Stomach smooth muscle (tissue), 2 donors: ENCODE measurements around the gene ALKAL2.

Experiments
- H3K27ac ChIP-seq: one replicate; pipeline ENCODE4 v1.7.0; 2013; ENCODE audit warnings: mild to moderate bottlenecking, low read length, inconsistent platforms
- H3K27me3 ChIP-seq, 2 donors: one replicate each; pipeline ENCODE4 v1.7.0; 2013; ENCODE audit warnings: low read length in 2 of 2; ENCODE audit not compliant: insufficient read depth in 2 of 2, control insufficient read depth in 1 of 2
- H3K36me3 ChIP-seq, 2 donors: one replicate each; pipeline ENCODE4 v1.7.0; 2013; ENCODE audit warnings: low read length in 2 of 2; ENCODE audit not compliant: control insufficient read depth in 2 of 2, insufficient read depth in 2 of 2
- H3K4me1 ChIP-seq: one replicate; pipeline ENCODE4 v1.7.0; 2013; ENCODE audit warnings: low read length; ENCODE audit not compliant: control insufficient read depth, insufficient read depth
- H3K4me3 ChIP-seq, 2 donors: one replicate each; pipeline ENCODE4 v1.7.0; 2013; ENCODE audit warnings: low read length in 2 of 2
- H3K9ac ChIP-seq, 2 donors: one replicate each; pipeline ENCODE4 v1.7.0; 2013; ENCODE audit warnings: low read length in 2 of 2, mild to moderate bottlenecking in 1 of 2
- H3K9me3 ChIP-seq, 2 donors: one replicate each; pipeline ENCODE4 v1.7.0; 2013; ENCODE audit warnings: low read length in 2 of 2; ENCODE audit not compliant: control insufficient read depth in 2 of 2
- donor health status: healthy.
- donor health status: Pancreatic carcinoma.

ALKAL2 gene

GRCh38 chr2:259789-260331 lies 28.0 kb downstream of the ALKAL2 start:
- H3K4me3 ChIP-seq = no peak overlapping the region
- no peak overlapping the region for H3K27ac ChIP-seq

GRCh38 chr2:258933-259332 lies 29.0 kb downstream of the ALKAL2 start:
- no peak overlapping the region for H3K27ac ChIP-seq
- no peak overlapping the region for H3K4me3 ChIP-seq
- H3K4me1 ChIP-seq = peaks cover 8% of the 10 kb centered on the region

More at GRCh38 chr2:259789-260331, 28.0 kb downstream of the ALKAL2 start:
- H3K4me1 ChIP-seq = peaks cover 9% of the 10 kb centered on the region
- H3K27me3 ChIP-seq = no peaks in the 10 kb centered on the region
- H3K36me3 ChIP-seq = peaks cover 0 to 2% of the 10 kb centered on the region in 2 donors
- peaks cover 2 to 7% of the 10 kb centered on the region in 2 donors for H3K9me3 ChIP-seq
- H3K9ac ChIP-seq = no peak overlapping the region

GRCh38 chr2:257842-258241 lies 30.0 kb downstream of the ALKAL2 start:
- H3K9ac ChIP-seq = no peak overlapping the region
- H3K36me3 ChIP-seq = peaks cover 0 to 2% of the 10 kb centered on the region in 2 donors
- H3K4me1 ChIP-seq = no peaks in the 10 kb centered on the region

More at GRCh38 chr2:258933-259332, 29.0 kb downstream of the ALKAL2 start:
- H3K9me3 ChIP-seq = peaks cover 2 to 7% of the 10 kb centered on the region in 2 donors
- H3K27me3 ChIP-seq = no peaks in the 10 kb centered on the region
- H3K36me3 ChIP-seq = peaks cover 0 to 2% of the 10 kb centered on the region in 2 donors
- H3K9ac ChIP-seq = no peak overlapping the region

GRCh38 chr2:257429-257828 lies 30.5 kb downstream of the ALKAL2 start:
- Histone ChIP-seq H3K9me3 (peaks cover 2 to 7% of the 10 kb centered on the region in 2 donors), H3K4me1 (no peaks in the 10 kb centered on the region), H3K27ac (no peak overlapping the region), H3K27me3 (no peaks in the 10 kb centered on the region), H3K9ac (no peak overlapping the region), H3K36me3 (peaks cover 0 to 2% of the 10 kb centered on the region in 2 donors), H3K4me3 (no peak overlapping the region)

More at GRCh38 chr2:257842-258241, 30.0 kb downstream of the ALKAL2 start:
- H3K27ac ChIP-seq = no peak overlapping the region
- H3K27me3 ChIP-seq = no peaks in the 10 kb centered on the region
- peaks cover 2 to 7% of the 10 kb centered on the region in 2 donors for H3K9me3 ChIP-seq
- no peak overlapping the region for H3K4me3 ChIP-seq

GRCh38 chr2:256094-256493 lies 31.8 kb downstream of the ALKAL2 start:
- Histone ChIP-seq H3K4me3 (no peak overlapping the region), H3K27me3 (no peaks in the 10 kb centered on the region), H3K9me3 (peaks cover 2 to 7% of the 10 kb centered on the region in 2 donors), H3K27ac (no peak overlapping the region), H3K9ac (no peak overlapping the region), H3K4me1 (no peaks in the 10 kb centered on the region), H3K36me3 (peaks cover 0 to 4% of the 10 kb centered on the region in 2 donors)

GRCh38 chr2:255195-255594 lies 32.7 kb downstream of the ALKAL2 start:
- H3K27ac ChIP-seq = no peak overlapping the region
- no peak overlapping the region for H3K9ac ChIP-seq
- peaks cover 0 to 5% of the 10 kb centered on the region in 2 donors for H3K36me3 ChIP-seq
- H3K4me3 ChIP-seq = no peak overlapping the region
- H3K9me3 ChIP-seq = peaks cover 0 to under 1% of the 10 kb centered on the region in 2 donors
- no peaks in the 10 kb centered on the region for H3K27me3 ChIP-seq
- H3K4me1 ChIP-seq = no peaks in the 10 kb centered on the region

- Histone ChIP-seq H3K9ac (no peak overlapping the region), H3K27ac (no peak overlapping the region), H3K4me3 (no peak overlapping the region), H3K9me3 (no peaks in the 10 kb centered on the region), H3K4me1 (no peaks in the 10 kb centered on the region), H3K27me3 (no peaks in the 10 kb centered on the region), H3K36me3 (peaks cover 0 to 7% of the 10 kb centered on the region in 2 donors)
Observed at GRCh38 chr2:254241-254640, 33.6 kb downstream of the ALKAL2 start.

- Histone ChIP-seq H3K4me3 (no peak overlapping the region), H3K4me1 (no peaks in the 10 kb centered on the region), H3K9ac (no peak overlapping the region), H3K27me3 (no peaks in the 10 kb centered on the region), H3K27ac (no peak overlapping the region), H3K9me3 (no peaks in the 10 kb centered on the region), H3K36me3 (peaks cover 0 to 6% of the 10 kb centered on the region in 2 donors)
Observed at GRCh38 chr2:253202-253638, 34.7 kb downstream of the ALKAL2 start.

GRCh38 chr2:252001-252602 lies 35.8 kb downstream of the ALKAL2 start:
- Histone ChIP-seq H3K27me3 (no peaks in the 10 kb centered on the region), H3K4me3 (no peak overlapping the region), H3K4me1 (no peaks in the 10 kb centered on the region), H3K9ac (no peak overlapping the region), H3K27ac (no peak overlapping the region), H3K9me3 (no peaks in the 10 kb centered on the region), H3K36me3 (peaks cover 4 to 6% of the 10 kb centered on the region in 2 donors)

- H3K4me3 ChIP-seq = no peak overlapping the region
- H3K27ac ChIP-seq = no peak overlapping the region
- H3K9me3 ChIP-seq = no peaks in the 10 kb centered on the region
- H3K27me3 ChIP-seq = no peaks in the 10 kb centered on the region
- no peak overlapping the region for H3K9ac ChIP-seq
- H3K4me1 ChIP-seq = no peaks in the 10 kb centered on the region
- H3K36me3 ChIP-seq = peaks cover 9 to 10% of the 10 kb centered on the region in 2 donors
Observed at GRCh38 chr2:249538-250042, 38.3 kb downstream of the ALKAL2 start.

- H3K9me3 ChIP-seq = no peaks in the 10 kb centered on the region
- H3K4me3 ChIP-seq = no peak overlapping the region
- H3K27ac ChIP-seq = no peak overlapping the region
- H3K4me1 ChIP-seq = no peaks in the 10 kb centered on the region
- no peaks in the 10 kb centered on the region for H3K27me3 ChIP-seq
- H3K36me3 ChIP-seq = peaks cover 10 to 13% of the 10 kb centered on the region in 2 donors
- H3K9ac ChIP-seq = no peak overlapping the region
Observed at GRCh38 chr2:248724-249123, 39.2 kb downstream of the ALKAL2 start.
